Stimulated activated CD4-positive, alpha-beta T cell treated with anti-CD3 and anti-CD28 coated beads, Interleukin-12 subunit alpha, Interleukin-12 subunit beta, amount 100 ng/mL, for 4 hours (primary cell): ENCODE data around the gene MAML3.

Experiments
- DNase-seq: peaks from one replicate; pipeline ENCODE4 v3.0.0-alpha.2; 2020

MAML3 gene

DNA sequence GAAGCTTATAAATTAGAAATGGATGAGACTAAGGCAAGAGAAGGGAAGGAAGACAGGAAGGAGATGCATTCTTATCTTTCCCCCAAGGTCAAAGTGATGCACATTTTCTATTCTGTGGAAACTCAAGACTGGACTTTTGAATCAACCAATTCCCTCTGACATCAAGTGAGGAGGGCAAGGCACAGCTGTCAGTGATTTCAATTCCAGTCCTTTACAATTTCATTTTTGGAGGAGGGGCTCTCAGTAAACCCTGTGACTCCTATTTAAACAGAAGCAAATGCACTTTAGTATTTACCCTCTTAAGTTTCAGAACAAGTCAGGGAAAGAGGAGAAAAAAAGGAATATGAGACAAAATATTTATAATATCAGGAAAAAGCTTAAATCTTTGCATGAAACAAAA, 354.4 kb downstream of the MAML3 start:
- no peak for DNase-seq

DNA sequence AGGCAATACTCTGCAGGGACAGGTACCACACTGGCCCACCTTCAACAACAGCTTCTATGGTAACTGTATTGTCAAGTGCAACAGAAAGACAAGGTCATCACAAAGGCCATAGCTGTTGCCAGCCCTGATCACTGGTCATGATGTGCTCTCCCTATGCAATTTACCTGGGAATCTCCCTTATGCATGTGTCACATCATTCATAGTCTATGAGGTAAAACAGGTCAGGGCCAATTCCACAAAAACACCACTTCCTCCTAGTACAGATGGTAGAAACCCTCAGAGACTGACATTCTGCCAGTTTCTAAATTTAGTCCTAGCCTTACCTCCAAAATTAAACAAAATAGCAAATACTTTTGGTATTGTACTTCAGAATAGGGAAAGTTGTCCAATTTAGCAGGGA, 355.5 kb downstream of the MAML3 start:
- no peak for DNase-seq

DNA sequence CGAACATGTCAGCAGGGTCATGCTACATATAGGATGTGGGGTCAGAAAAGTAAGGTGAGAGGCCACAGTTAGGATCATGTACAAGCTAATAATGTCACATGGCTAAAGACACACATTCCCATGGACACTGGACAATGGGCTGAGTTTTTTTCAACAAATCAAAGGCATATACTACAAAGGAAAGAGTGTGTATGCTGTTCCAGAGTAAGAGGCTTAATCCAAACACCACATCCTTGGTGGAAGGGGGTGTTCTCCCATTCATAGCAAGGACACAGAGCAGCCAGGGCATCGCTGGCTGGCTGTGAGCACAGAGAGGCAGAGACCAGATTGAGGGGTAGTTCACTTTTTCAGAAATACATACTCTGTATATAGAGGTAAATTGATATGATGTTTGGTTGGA, 356.7 kb downstream of the MAML3 start:
- DNase-seq: no peak

DNA sequence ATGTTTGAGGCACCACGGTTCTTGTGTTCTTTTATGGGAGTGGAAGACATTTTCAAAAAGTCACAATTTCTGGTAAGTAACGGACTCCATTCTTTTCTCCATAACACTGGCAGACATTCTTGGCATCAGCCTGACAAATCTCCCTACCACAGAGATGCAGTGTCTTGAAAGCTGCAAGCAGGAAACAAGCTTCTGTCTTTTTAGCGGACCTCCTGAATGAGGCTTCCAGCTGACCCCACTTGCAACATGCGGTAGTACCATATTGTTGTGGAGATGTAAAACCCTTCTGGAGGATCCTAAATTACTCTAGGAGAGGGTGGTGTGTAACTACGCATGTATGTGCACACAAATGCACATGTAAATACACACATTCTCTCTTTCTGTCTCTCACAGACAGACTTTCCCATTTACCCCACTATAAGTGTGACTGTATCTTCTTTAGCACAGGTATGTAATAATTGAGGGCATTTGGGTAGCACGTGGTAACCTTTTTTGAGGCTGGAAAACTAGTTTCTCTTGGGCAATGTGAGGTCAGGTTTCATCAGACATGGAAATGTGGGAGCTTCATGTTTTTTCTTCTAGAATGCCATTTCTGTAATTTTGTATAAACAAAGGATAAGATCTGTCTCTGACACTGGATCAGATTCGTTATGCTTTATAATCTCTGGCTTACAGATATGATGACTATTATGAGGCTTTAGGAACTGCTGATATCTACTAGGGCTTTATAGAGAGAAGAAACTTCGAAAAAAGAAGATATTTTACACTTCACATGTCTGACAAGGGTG, 358.3 kb downstream of the MAML3 start:
- DNase-seq: no peak

DNA sequence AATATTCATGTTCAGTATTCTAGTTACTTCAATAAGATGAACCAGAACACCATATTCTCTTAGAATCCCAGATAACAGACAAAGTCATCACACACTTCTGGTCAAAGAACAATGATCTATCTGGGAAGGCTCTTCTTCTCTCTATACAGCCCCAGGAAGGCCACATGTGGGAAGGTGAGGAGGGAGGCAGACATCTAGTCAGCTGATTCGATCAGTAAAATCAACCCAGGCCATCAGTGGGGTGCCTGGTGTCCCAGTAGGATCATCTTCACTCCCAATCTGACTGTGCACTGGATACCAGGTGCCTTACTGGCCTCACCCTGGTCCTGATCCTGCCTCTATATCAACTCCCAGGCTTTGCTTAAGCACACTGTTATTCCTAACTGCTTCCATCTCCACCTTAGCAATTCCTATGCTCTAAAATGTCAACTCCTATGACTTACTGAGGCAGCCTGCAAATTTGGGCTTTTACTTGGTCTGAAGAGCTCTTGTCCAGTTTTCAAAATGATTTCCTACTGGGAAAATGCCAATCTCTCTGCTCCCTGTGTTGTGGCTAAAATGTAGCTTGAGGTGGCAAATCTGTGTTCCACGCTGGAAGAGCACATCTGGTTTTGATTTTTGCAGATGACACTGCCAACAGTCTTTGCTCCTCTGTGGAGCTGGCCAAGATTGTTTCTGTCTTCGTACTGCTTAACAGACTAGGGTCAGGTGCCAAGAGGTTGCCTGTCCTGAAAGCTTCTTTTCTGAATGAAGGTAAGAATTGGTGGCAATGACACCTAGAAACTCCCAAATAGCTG, 359.6 kb downstream of the MAML3 start:
- no peak for DNase-seq

GRCh38 chr4:139791681-139792080, 362.3 kb downstream of the MAML3 start:
- DNase-seq: no peak

DNA sequence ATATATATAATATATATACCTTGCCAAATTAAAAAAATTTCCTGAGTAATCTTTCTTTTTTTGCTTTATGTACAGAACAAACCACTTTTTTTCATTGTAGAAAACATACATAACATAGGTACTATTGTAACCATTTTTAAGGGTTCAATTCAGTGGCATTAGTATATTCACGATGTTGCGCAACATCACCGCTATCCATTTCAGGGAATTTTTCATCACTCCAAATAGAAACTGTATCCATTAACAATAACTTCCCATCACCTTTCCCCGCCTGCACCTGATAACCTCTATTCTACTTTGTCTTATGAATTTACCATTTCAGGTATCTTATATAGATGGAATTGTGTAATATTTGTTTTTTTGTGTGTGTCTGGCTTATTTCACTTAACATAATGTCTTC, 363.7 kb downstream of the MAML3 start:
- DNase-seq: no peak

DNA sequence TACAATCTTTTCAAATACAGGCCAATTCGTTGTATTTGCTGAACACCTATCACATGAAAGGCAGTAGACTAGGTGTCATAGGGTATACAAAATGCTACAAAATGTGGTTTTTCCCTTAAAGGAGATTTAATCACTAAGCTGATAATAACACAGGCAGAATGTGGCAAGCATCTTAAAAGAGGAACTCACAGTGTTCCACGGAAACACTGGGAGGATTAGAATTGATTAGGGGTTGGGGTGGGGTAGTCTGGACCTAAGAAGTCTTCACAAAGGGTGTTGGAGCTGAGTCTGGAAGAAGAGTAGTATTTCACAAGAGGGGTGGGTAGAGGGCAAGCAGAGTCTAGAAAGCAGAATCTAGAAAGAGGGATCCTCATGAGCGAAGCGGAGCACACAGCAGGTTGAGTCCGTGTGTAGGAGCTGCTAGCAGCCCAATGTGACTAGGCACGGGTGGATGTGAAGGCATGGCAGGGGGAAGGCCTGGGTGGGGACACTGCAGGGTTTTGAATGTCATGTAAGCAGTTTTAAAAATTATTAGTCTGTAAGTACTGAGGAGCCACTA, 364.8 kb downstream of the MAML3 start:
- no peak for DNase-seq

GRCh38 chr4:139786494-139787354, 367.3 kb downstream of the MAML3 start:
- DNase-seq: no peak

DNA sequence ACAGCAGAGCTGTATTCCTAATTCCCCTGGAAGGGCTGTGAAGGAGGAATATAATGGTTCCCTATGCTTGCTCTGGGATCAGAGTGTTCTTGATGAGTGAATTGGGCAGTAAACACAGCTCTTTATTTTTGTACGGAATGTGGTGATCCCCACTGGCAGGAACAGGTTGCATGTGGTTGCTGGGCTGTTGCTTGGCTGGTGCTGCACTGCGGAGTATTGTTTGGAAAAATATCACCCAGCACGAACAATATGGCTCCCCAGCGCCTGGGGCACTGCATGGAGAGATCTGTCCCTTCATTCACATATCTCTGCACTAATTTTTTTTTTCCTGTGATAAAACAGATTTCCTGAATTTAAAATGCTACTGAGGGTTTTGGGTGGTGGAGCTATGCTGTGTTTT, 368.6 kb downstream of the MAML3 start:
- no peak for DNase-seq

- DNase-seq: no peak
These were observed 370.1 kb downstream of the MAML3 start for GRCh38 chr4:139783741-139784484.

DNA sequence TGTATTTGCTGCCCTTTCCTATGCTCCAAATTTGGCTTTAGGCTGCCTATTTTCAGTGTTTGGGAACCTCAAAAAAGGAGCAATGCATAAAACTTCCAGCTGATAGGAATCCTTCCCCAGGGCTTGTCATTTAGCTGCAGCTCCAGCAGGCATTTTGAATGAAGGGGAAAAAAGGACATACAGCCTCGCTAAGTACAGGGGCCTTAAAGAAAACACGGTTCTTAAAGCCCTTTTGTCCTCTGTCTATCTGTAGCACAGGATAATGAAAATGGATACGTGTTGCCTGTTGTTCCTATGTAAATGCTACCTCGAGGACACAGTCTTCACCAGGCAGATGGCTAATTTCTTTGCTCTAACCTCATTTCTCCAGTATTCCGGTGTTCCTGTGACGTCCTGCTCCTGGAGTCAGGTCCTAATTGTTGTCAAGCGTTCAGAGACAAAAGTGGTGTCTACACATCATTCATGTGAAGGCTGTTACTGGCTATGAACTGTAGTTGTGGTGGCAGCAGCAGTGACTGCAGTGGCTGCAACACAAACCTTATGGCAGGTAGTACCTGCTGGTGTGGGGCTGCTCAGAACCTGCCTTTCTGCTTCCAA, 371.0 kb downstream of the MAML3 start:
- DNase-seq: no peak

GRCh38 chr4:139781066-139781465, 372.9 kb downstream of the MAML3 start:
- DNase-seq: no peak

- DNase-seq: no peak
These were observed 374.3 kb downstream of the MAML3 start for GRCh38 chr4:139779691-139780090.

GRCh38 chr4:139777757-139778156, 376.2 kb downstream of the MAML3 start:
- DNase-seq: no peak

- no peak for DNase-seq
These were observed 377.7 kb downstream of the MAML3 start for GRCh38 chr4:139776235-139776634.

- DNase-seq: no peak
These were observed 379.1 kb downstream of the MAML3 start for GRCh38 chr4:139774759-139775487.

DNA sequence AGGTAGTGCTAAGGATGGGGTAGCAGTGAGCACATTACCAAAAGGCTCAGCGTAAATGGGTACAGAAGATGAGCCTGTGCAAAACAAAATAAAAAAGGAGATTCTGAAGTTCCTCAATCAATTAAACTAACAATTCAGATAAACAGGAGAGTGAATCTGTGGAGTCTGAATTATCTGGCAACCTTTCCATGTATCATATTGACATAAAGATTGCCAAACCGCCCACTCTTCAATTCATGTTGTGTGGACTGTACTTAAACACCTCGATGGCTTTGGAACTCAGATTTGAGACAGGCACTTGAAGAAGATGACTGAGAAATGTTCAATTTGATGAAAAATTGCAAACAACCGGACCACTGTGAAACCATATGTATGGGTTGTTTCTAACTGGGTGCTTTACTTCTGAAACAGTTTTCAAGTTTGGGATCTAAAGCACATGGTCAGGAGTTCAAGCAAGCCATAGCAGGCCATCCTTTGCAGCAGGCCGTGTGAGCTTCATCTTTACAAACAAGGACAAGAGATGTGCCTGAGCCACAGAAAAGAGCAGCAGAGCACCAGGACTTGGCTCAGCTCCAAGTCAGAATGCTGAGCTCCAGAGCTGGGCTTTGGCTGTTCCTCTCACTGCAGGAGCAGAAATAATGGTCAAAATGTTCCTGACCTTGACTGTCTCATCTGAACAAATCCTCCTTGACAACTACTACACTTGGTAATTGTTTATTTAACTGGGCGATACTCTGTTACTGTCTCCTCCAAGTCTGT, 380.2 kb downstream of the MAML3 start:
- no peak for DNase-seq

- no peak for DNase-seq
These were observed 383.6 kb downstream of the MAML3 start for GRCh38 chr4:139770361-139770760.

- no peak for DNase-seq
These were observed 384.6 kb downstream of the MAML3 start for GRCh38 chr4:139769364-139769763.
